D721Med (cell line): ENCODE data around the gene DCAF15.

Experiments
- DNase-seq: peaks from one replicate; pipeline ENCODE4 v3.0.0; 2011; ENCODE audit warnings: low spot score; ENCODE audit not compliant: insufficient read length
- FAIRE-seq: peaks from 2 replicates; lab custom pipeline; 2011; peaks lifted over from hg19 to GRCh38; lab: Jason Lieb, UNC
- TF ChIP-seq, protein P1 (sequence below): IDR thresholded peaks from 2 replicates; pipeline ENCODE4 v1.5.1; 2012; ENCODE audit warnings: mild to moderate bottlenecking, control low read depth; ENCODE audit not compliant: insufficient read depth; ENCODE audit errors: missing control alignments

The DCAF15 gene

GRCh38 chr19:13930402-13930801 lies 21.9 kb upstream of the DCAF15 start:
- FAIRE-seq (no peak), DNase-seq (no peak)
- TF ChIP-seq, protein P1, sequence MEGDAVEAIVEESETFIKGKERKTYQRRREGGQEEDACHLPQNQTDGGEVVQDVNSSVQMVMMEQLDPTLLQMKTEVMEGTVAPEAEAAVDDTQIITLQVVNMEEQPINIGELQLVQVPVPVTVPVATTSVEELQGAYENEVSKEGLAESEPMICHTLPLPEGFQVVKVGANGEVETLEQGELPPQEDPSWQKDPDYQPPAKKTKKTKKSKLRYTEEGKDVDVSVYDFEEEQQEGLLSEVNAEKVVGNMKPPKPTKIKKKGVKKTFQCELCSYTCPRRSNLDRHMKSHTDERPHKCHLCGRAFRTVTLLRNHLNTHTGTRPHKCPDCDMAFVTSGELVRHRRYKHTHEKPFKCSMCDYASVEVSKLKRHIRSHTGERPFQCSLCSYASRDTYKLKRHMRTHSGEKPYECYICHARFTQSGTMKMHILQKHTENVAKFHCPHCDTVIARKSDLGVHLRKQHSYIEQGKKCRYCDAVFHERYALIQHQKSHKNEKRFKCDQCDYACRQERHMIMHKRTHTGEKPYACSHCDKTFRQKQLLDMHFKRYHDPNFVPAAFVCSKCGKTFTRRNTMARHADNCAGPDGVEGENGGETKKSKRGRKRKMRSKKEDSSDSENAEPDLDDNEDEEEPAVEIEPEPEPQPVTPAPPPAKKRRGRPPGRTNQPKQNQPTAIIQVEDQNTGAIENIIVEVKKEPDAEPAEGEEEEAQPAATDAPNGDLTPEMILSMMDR, result no peak

DNA sequence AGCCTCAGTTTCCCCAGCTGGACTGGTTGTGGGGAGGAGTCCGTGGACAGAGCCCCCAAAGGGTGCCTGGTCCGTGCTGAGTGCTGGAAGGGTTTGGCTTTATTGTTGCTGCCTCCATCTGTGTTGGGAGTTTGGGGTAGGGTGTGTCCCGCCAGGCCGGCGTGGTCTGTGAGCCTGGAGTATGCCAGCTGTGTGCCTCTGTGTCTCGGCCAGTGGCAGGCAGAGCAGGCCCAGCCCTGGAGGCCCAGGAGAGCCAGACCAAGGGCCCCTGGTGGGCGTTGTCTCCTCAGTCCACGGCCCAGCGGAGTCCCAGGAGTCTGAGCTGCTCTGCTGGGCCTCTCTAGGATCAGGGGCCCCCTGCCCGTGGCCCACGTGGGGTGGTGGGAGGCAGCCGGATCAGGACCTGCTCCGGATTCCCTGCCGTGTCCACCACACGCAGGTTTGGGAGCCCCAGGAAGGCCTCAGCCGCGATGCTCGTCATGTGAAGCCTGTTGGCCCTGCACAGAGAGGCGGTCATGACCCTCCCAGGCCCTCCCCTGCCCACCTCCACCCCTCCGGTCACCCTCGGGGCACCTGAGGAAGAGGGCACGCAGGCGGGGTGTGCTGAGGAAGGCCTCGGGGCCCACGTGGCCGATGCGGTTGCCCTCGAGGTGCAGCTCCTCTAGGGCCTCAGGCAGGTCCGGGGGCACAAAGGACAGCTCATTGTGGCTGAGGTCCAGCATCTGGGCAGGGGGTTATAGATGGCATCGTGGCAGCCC lies 20.7 kb upstream of the DCAF15 start:
- TF ChIP-seq, protein P1, result no peak
- no peak for FAIRE-seq
- DNase-seq, result no peak

DNA sequence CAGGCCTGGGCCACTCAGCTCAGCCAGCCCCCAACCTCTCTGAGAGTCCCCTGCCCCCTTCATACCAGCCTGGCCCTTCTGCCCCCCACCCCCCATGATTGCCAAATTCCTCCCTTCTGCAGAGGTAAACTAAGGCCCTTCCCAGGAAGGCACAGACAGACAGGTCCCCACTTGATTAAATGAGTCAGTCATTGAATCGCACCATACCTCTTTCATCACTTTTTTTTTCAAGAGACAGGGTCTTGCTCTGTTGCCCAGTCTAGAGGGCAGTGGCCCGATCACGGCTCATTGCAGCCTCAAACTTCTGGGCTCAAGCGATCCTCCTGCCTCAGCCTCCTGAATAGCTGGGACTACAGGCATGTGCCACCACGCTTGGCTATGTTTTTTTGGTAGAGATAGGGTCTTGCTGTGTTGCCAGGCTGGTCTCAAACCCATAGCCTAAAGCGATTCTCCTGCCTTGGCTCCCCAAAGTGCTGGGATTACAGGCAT lies 20.1 kb upstream of the DCAF15 start:
- FAIRE-seq, result no peak
- DNase-seq, result no peak
- TF ChIP-seq, protein P1, result no peak

GRCh38 chr19:13932911-13933393 lies 19.4 kb upstream of the DCAF15 start:
- no peak for DNase-seq
- FAIRE-seq, result no peak

GRCh38 chr19:13934785-13935109 lies 17.6 kb upstream of the DCAF15 start:
- DNase-seq (no peak), FAIRE-seq (no peak)
- TF ChIP-seq, protein P1, result no peak

More at GRCh38 chr19:13932911-13933393, 19.4 kb upstream of the DCAF15 start:
- TF ChIP-seq, protein P1, result no peak

- DNase-seq, result no peak
- no peak for FAIRE-seq
- TF ChIP-seq, protein P1, result no peak
These were observed 16.4 kb upstream of the DCAF15 start for GRCh38 chr19:13935765-13936510.
